HCT116 (cell line): ENCODE data around the gene SGMS1. TPM values are rescaled to one million over a fixed set of nuclear protein-coding genes. Genes with fewer than 3 reads are reported as not detected.
A peak's percentile ranks its signal among the peaks of the same experiment; 100 is the strongest.
"Not testable (repeated sequence)": the region's sequence is repeated elsewhere in the genome, so short reads cannot be mapped to it uniquely, and the experiment has no call there.

ENCODE experiments used
- ATAC-seq: fragments of 200-7000 bp; cut with Tn5 transposase; 2 replicates; pipeline ENCODE4 v1.9.1; 2020; ENCODE audit warnings: mild to moderate bottlenecking, moderate library complexity
- BruUV-seq: library from RNA; stranded (reverse); fragments of 400-500 nt; replicated peaks from 2 replicates; lab custom pipeline; 2021; lab: Mats Ljungman, UMichigan
- CTCF ChIA-PET: fragments of 300-600 bp; sonication (Branson Sonifier 250); formaldehyde crosslinking; loops from one replicate; lab custom pipeline; 2021; ENCODE audit warnings: antibody characterized with exemption; lab: Charles Lee
- POLR2A ChIA-PET: fragments of 300-600, 350-600 bp; sonication (Branson Sonifier 250); formaldehyde crosslinking; loops from one replicate; lab custom pipeline; 2021; ENCODE audit warnings: antibody characterized with exemption; lab: Charles Lee
- RAD21 ChIA-PET, 2 experiments: fragments of 300-600 bp; sonication (Branson Sonifier 250); formaldehyde crosslinking; loops; one replicate each; lab custom pipeline; 2023; ENCODE audit warnings: low total read pairs in 2 of 2; ENCODE audit not compliant: uncharacterized antibody in 2 of 2, unreplicated experiment in 2 of 2, low non-redundant PET in 1 of 2; lab: Charles Lee
- DNase-seq: peaks from one replicate; pipeline ENCODE4 v3.0.0-alpha.2; 2010; ENCODE audit warnings: low read depth, low spot score
- H2AFZ ChIP-seq: fragments of 200-600 bp; shearing (Covaris generic), sonication (generic); 2 replicates; pipeline ENCODE4 v1.6.1; 2017; ENCODE audit warnings: low read depth, mixed run types, mixed read lengths, antibody characterized with exemption, low read length; ENCODE audit not compliant: poor library complexity, severe bottlenecking
- H3K27ac ChIP-seq: 2 replicates; pipeline ENCODE4 v1.5.1; 2012; ENCODE audit warnings: low read depth, low read length
- H3K27me3 ChIP-seq: fragments of 200-600 bp; sonication (generic); 2 replicates; pipeline ENCODE4 v1.6.1; 2016; ENCODE audit warnings: mixed run types, low read length, mixed read lengths; ENCODE audit not compliant: insufficient read depth
- H3K36me3 ChIP-seq, 2 experiments: fragments of 200-500 bp in 1 of 2; fragments of 200-600 bp in 1 of 2; sonication (Bioruptor generic) in 1 of 2; sonication (generic) in 1 of 2; 2 replicates each; pipeline versions ENCODE4 v1.5.1 to v1.6.1; 2014 to 2016; ENCODE audit warnings: low read length in 2 of 2, inconsistent platforms in 1 of 2, mixed read lengths in 1 of 2, mixed run types in 1 of 2; ENCODE audit not compliant: insufficient read depth in 2 of 2, control insufficient read depth in 1 of 2
- H3K4me1 ChIP-seq, 2 experiments: fragments of 200-600 bp in 1 of 2; sonication (generic) in 1 of 2; 2 replicates each; pipeline versions ENCODE4 v1.5.1 to v1.6.1; 2012 to 2017; ENCODE audit warnings: low read length in 2 of 2, inconsistent platforms in 1 of 2, mild to moderate bottlenecking in 1 of 2, mixed read lengths in 1 of 2, mixed run types in 1 of 2, moderate library complexity in 1 of 2; ENCODE audit not compliant: insufficient read depth in 2 of 2, control insufficient read depth in 1 of 2
- H3K4me2 ChIP-seq: fragments of 200-600 bp; sonication (generic); 2 replicates; pipeline ENCODE4 v1.6.1; 2017; ENCODE audit warnings: mixed run types, low read length, mixed read lengths
- H3K4me3 ChIP-seq, 2 experiments: fragments of 200-600 bp in 1 of 2; sonication (generic) in 1 of 2; replicated peaks in 1 of 2; 2 replicates each; pipeline ENCODE4 v1.5.1; 2011 to 2016; ENCODE audit warnings: low read length in 2 of 2, control low read depth in 1 of 2, low read depth in 1 of 2, mild to moderate bottlenecking in 1 of 2, mixed read lengths in 1 of 2, mixed run types in 1 of 2
- H3K79me2 ChIP-seq: fragments of 200-600 bp; sonication (generic); 2 replicates; pipeline ENCODE4 v1.6.1; 2017; ENCODE audit warnings: mild to moderate bottlenecking, mixed run types, low read length, moderate library complexity, mixed read lengths; ENCODE audit not compliant: insufficient read depth
- H3K9ac ChIP-seq: fragments of 200-600 bp; sonication (generic); 2 replicates; pipeline ENCODE4 v1.6.1; 2016; ENCODE audit warnings: low read length, mixed read lengths
- H3K9me2 ChIP-seq: fragments of 200-600 bp; sonication (generic), shearing (Covaris generic); 2 replicates; pipeline ENCODE4 v1.6.1; 2017; ENCODE audit warnings: mixed run types, mild to moderate bottlenecking, moderate library complexity; ENCODE audit not compliant: insufficient read depth
- H3K9me3 ChIP-seq, 2 experiments: fragments of 200-500 bp in 1 of 2; fragments of 200-600 bp in 1 of 2; sonication (Bioruptor generic) in 1 of 2; sonication (generic) in 1 of 2; 2 replicates each; pipeline ENCODE4 v1.6.1; 2014 to 2017; ENCODE audit warnings: low read length in 2 of 2, mixed read lengths in 2 of 2, inconsistent platforms in 1 of 2, low read depth in 1 of 2, mild to moderate bottlenecking in 1 of 2, mixed run types in 1 of 2, moderate library complexity in 1 of 2; ENCODE audit not compliant: control insufficient read depth in 1 of 2, insufficient read depth in 1 of 2
- H4K20me1 ChIP-seq: fragments of 200-600 bp; sonication (generic), shearing (Covaris generic); 2 replicates; pipeline ENCODE4 v1.6.1; 2017; ENCODE audit warnings: mixed run types, mild to moderate bottlenecking, moderate library complexity; ENCODE audit not compliant: insufficient read depth
- ATF3 ChIP-seq: IDR thresholded peaks from 2 replicates; pipeline ENCODE4 v1.6.1; 2012
- CEBPB ChIP-seq: IDR thresholded peaks from 2 replicates; pipeline ENCODE4 v1.6.1; 2012; ENCODE audit warnings: low read depth
- EZH2 ChIP-seq: fragments of 200-600 bp; sonication (generic); IDR thresholded peaks from 2 replicates; pipeline ENCODE4 v1.6.1; 2017; ENCODE audit warnings: antibody characterized with exemption, mixed run types
- JUND ChIP-seq: IDR thresholded peaks from 2 replicates; pipeline ENCODE4 v1.6.1; 2012
- MAX ChIP-seq: IDR thresholded peaks from 2 replicates; pipeline ENCODE4 v1.6.1; 2012
- POLR2AphosphoS5 ChIP-seq: IDR thresholded peaks from 2 replicates; pipeline ENCODE4 v1.6.1; 2011; ENCODE audit warnings: mild to moderate bottlenecking, low read depth, low read length, moderate library complexity
- SRF ChIP-seq: IDR thresholded peaks from 2 replicates; pipeline ENCODE4 v1.6.1; 2012; ENCODE audit warnings: low read depth
- YY1 ChIP-seq: IDR thresholded peaks from 2 replicates; pipeline ENCODE4 v1.6.1; 2011; ENCODE audit warnings: low read length, low read depth, moderate library complexity, mild to moderate bottlenecking; ENCODE audit not compliant: insufficient replicate concordance; ENCODE audit errors: extremely low read depth
- ZBTB33 ChIP-seq: IDR thresholded peaks from 2 replicates; pipeline ENCODE4 v1.6.1; 2011; ENCODE audit warnings: mild to moderate bottlenecking, low read length, moderate library complexity; ENCODE audit not compliant: insufficient replicate concordance; ENCODE audit errors: extremely low read depth
- intact Hi-C: fragments of 100-400 bp; cut with micrococcal nuclease; formaldehyde crosslinking; loops from 2 replicates; pipeline ENCODE4 v1.10.0; 2022
- total RNA-seq: library from RNA; stranded (reverse); gene quantifications from one replicate; pipeline ENCODE4 v1.2.1, GENCODE V29; 2021; ENCODE audit not compliant: unreplicated experiment

The SGMS1 gene
- total RNA-seq, 1 experiment from 2014 or later, result 29.1 TPM

- H3K79me2 ChIP-seq, ATAC-seq, H3K4me2 ChIP-seq, POLR2A ChIA-PET, H3K4me3 ChIP-seq, H3K9ac ChIP-seq, CTCF ChIA-PET, H3K36me3 ChIP-seq, H3K27me3 ChIP-seq, H2AFZ ChIP-seq, H4K20me1 ChIP-seq, RAD21 ChIA-PET, DNase-seq, BruUV-seq, H3K9me3 ChIP-seq, H3K9me2 ChIP-seq, intact Hi-C loops, H3K27ac ChIP-seq: not testable (repeated sequence)
- peaks cover 10 to 18% of the 10 kb centered on the region in 2 experiments for H3K4me1 ChIP-seq
Observed at GRCh38 chr10:50503156-50503555, 120.6 kb downstream of the SGMS1 start.

GRCh38 chr10:50501924-50502452 is 121.8 kb downstream of the SGMS1 start:
- Histone ChIP-seq H3K4me3 (no peak overlapping the region), H2AFZ (no peak overlapping the region), H3K9ac (no peak overlapping the region), H3K4me2 (peak overlapping the region; percentile 4; the same call in 1 of the 2 replicates), H3K9me3 (no peaks in the 10 kb centered on the region), H3K79me2 (no peaks in the 10 kb centered on the region), H3K9me2 (no peaks in the 10 kb centered on the region), H3K36me3 (no peaks in the 10 kb centered on the region), H3K4me1 (peaks cover 10 to 22% of the 10 kb centered on the region in 2 experiments), H4K20me1 (no peaks in the 10 kb centered on the region), H3K27ac (no peak overlapping the region), H3K27me3 (no peaks in the 10 kb centered on the region)
- DNase-seq (no peak), ATAC-seq (peak; percentile 49)
- ChIA-PET POLR2A (no interaction called here), CTCF (no interaction called here), RAD21 (no interaction called here)
- no peak for TF ChIP-seq MAX
- TF ChIP-seq ATF3, result no peak
- no peak for TF ChIP-seq ZBTB33
- no peak for TF ChIP-seq SRF
- TF ChIP-seq EZH2, result no peak
- no peak for TF ChIP-seq POLR2AphosphoS5
- no peak for TF ChIP-seq CEBPB
- no peak for TF ChIP-seq JUND
- TF ChIP-seq YY1, result no peak
- no TSS peak for BruUV-seq
- intact Hi-C loops, result no loop called here
